ENCODE data around the gene CUL4B. TPM values are rescaled to one million over a fixed set of nuclear protein-coding genes. Genes with fewer than 3 reads are reported as not detected.
"Not testable (repeated sequence)": the region's sequence is repeated elsewhere in the genome, so short reads cannot be mapped to it uniquely, and the experiment has no call there.

CUL4B gene
- polyA plus RNA-seq (ENCODE audit: insufficient read length in 3 of 3) = 10 to 100 TPM; 67.6 to 81.0 (median 69.1) TPM

DNA sequence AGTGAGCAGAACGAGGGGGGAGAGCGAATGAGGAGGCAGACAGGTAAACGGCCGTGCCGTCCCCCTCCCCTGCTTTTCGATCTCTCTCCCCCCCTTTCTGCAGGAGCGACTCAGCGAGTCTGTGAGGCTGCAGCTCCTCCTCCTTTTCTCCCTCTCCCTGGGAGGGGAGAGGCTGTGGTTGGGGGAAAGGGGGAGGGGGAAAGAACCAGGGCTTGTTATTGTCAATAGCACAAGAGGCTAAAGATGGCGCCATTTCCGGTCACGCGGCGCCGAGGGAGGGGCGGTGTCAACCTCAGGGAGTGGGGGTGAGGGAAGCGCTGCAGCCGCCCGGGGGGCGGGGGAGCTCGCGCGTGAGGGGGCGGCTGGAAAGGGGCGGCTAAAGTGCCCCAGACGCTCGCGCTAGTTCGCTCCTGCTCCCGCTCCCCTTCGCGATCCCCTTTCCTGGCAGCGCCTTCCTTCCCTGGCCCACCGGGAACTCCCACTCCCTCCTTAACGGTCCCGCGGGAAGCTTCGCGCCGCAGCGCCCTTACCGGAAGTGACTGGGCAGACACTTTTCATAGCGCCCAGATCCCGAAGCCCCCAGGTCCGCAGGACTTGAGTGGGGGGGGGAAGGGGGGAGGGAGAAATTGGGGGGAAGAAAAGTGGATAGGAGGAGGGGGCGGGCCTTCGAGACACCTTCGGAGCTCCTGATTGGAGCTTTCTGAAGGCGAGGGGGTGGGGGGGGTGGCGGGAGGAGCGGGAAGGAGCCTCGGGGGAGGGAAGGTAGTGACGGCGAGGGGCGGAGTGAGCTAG lies at the start of gene CUL4B:
Gene CUL4B, minus strand, starts transcription at position 121 of the 792 bp plus-strand sequence. CDS start 324 bp downstream, outside the sequence.
- peak; percentile 76 to 82 (median 81) for DNase-seq (ENCODE audit: low read depth in 3 of 3, low spot score in 2 of 3)

DNA sequence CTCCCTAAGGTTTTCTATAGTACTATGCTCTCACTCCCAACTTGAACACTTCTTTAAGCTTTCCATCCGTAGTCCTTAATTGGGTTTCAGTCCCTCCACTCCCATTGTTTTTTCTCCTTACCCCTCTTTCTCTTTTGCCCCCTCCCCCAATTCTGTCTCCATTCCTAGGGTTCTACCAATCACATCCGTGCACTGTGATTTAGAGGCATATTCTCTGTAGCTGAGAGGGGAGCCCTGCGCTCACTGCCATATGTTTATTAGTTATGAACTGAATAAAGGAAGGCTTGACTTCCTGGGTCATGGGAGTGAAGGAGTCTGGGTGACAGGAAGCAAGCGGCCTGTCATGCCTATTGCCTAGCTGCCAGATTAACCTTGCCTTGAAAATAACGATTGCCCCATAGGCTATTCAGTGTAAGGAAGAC lies 43.6 kb upstream of the CUL4B start:
- DNase-seq (ENCODE audit: low read depth in 3 of 3, low spot score in 2 of 3) = peak in 1 of 3 donors; percentile 5

DNA sequence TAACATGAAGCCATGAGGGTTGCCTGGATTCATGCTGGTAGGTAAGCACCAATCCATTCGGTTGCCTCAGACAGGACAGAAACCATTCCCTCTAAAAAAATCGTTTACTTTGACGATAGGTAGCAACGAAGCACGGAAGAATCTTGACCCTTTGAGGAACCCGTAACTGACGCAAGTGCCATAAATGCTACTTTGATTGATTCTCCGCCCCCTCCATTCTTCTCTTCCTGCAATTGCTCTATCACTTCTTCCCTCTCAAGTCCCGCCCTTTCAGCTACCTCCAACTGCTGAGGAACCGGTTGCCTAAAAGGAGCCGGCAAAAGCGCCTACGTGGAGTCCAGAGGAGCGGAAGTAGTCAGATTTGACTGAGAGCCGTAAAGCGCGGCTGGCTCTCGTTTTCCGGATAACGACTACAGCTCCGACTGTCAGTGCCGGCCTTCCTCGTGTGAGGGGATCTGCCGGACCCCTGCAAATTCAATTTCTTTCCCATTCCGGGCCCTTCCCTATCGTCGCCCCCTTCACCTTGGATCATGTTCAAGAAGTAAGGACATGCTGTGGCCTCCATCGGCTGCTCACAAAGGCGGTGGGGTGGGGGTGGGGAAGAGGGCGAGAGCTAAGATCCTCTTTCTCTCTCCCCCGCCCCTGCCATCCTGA lies 43.1 kb upstream of the CUL4B start, which contains the start of gene MCTS1:
Gene MCTS1, plus strand, starts transcription at position 395 of the 654 bp plus-strand sequence. Its CDS starts 136 bp downstream, at position 531.
- peak; percentile 73 to 76 (median 73) for DNase-seq (ENCODE audit: low read depth in 3 of 3, low spot score in 2 of 3)

DNA sequence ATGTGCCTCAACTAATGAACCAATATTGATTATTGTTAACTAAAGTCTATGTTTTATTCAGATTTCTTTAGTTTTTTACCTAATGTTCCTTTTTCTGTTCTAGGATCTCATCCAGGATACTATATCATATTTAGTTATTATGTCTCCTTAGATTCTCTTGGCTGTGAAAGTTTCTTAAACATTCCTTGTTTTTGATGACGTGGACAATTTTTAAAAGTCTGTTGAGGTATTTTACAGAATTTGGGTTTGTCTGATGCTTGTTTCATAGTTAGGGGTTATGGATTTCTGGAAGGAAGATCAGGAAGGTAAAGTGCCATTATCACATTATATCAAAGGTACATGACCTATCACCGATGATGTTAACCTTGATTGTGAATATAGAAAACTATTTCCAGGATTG lies 24.9 kb upstream of the CUL4B start:
- DNase-seq (ENCODE audit: low read depth in 3 of 3, low spot score in 2 of 3) = no peak

GRCh38 chrX:120575379-120576114 lies 14.8 kb upstream of the CUL4B start:
- no peak for DNase-seq (ENCODE audit: low read depth in 3 of 3, low spot score in 2 of 3)

GRCh38 chrX:120573806-120574205 lies 13.0 kb upstream of the CUL4B start:
- DNase-seq (ENCODE audit: low read depth in 3 of 3, low spot score in 2 of 3) = not testable (repeated sequence)

DNA sequence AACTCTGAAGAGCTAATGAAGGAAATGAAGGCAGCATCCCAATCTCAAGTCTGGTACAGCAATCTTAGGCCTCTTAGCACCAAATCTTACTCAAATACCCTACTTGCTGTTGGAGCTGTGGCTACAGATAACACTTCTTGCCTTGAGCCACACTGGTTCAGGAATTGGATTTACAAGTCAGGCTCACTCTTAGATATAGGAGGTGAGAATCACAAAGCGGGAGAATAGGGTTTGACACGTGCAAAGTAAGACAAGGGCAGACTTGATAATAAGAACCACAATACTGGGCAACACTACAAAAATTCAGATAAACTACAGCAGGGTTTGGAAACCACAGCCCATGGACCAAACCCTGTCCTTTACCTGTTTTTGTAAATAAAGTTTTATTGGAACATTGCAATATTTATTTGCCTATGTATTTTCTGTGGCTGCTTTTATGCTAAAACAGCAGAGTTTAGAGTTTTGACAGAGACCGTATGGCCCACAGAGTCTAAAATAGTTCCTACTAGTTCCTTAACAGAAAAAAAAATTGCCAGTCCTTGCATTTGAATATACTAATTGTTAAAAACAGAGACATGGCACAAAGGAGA lies 9.3 kb upstream of the CUL4B start:
- DNase-seq (ENCODE audit: low read depth in 3 of 3, low spot score in 2 of 3) = no peak

DNA sequence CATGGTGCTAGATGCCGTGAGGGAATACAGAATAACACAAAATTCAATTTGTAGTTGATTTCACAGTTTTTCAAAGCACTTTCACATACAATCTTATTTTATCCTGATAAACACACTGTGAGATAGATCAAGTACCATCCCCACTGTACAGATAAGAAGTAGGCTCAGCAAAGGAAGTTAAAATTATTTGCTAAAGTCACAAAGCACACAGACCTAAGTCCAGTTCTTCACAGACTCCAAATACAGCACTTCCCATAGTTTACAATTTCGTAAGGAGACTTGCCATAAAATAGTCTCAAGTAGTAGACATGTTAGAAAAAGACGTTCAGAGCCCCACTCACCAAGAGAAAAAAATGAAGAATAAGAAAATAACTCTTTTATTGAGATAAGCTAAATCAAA lies 7.8 kb upstream of the CUL4B start:
- DNase-seq (ENCODE audit: low read depth in 3 of 3, low spot score in 2 of 3) = no peak

GRCh38 chrX:120568035-120568434 lies 7.3 kb upstream of the CUL4B start:
- no peak for DNase-seq (ENCODE audit: low read depth in 3 of 3, low spot score in 2 of 3)

DNA sequence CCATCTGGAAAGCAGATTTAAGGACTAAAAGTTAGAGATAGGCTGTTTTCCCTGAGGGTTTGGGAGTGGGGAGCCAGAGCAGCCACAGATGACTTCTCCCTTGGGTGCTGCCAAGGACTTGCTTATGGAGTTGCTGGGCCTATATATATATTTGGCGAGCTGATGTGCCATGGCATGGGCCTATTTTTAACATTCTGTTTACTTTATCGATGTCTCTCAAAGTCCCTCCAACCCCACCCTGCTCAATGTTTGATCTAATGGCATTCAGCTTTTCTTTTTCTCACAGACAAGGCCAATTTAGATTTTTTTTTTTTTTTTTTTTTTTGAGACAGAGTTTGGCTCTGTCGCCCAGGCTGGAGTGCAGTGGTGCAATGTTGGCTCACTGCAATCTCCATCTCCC lies 6.1 kb upstream of the CUL4B start:
- no peak for DNase-seq (ENCODE audit: low read depth in 3 of 3, low spot score in 2 of 3)

GRCh38 chrX:120564925-120565324 lies 4.2 kb upstream of the CUL4B start:
- no peak for DNase-seq (ENCODE audit: low read depth in 3 of 3, low spot score in 2 of 3)

- DNase-seq (ENCODE audit: low read depth in 3 of 3, low spot score in 2 of 3) = no peak
Observed at GRCh38 chrX:120562569-120562926, 1.8 kb upstream of the CUL4B start.

GRCh38 chrX:120561634-120562568 lies 1.1 kb upstream of the CUL4B start:
- DNase-seq (ENCODE audit: low read depth in 3 of 3, low spot score in 2 of 3) = no peak

DNA sequence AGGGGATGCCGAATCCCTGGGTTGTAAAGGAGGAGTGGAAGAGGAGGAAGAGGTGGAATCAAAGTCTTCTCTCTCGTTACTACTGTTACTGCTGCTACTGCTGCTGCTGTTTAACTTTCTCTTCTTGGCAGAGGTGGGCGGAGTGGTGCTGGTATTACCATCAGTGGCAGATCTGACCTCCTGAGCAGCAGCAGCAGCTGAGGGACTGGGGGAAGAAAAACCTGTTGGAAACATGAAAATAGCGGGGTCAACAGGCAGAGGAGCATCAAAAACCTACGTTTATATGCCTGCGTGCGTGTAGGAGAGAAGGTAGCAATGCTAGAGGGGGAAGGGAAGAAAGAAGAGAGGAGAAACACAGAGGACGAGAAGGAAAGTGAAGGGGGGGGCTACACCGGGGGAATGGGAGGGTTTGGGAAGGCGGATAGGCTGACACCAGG lies 339 bp downstream of the CUL4B start:
- DNase-seq (ENCODE audit: low read depth in 3 of 3, low spot score in 2 of 3) = peak in 1 of 3 donors; percentile 34

DNA sequence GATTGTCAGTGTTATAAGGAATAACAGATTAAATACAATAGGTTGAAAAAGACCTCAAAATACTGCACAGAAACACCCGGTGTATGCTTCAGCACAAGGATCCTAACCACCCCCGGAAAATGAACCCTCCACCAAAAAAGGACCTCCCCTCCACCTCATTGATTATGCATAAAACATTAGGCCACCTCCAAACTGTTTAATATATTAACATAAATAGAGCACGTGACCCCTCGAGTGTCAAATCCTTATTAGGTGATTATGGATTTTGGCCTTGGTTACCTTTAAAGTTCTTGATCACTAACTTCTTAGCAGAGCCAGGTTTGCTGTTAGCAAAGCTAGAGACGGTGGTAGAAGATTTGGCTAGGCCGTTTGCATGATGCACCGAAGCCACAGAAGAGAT lies 958 bp downstream of the CUL4B start:
- no peak for DNase-seq (ENCODE audit: low read depth in 3 of 3, low spot score in 2 of 3)

DNA sequence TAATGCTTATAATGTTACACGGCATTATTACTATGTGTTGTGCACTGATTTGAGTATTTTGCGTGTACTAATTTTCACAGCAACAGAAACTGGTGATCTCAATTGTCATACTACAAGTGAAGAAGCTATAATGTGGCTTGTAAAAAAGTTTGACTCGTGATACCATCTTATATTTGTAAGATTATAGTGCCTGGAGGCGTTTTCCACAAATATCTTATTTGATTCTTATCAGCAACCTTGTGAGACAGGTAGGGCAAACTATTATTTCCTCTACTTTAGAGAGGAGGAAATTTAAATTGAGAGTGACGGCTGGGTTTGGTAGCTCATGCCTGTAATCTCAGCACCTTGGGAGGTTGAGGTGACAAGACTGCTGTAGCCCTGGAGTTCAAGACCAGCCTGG lies 4.5 kb downstream of the CUL4B start:
- no peak for DNase-seq (ENCODE audit: low read depth in 3 of 3, low spot score in 2 of 3)

DNA sequence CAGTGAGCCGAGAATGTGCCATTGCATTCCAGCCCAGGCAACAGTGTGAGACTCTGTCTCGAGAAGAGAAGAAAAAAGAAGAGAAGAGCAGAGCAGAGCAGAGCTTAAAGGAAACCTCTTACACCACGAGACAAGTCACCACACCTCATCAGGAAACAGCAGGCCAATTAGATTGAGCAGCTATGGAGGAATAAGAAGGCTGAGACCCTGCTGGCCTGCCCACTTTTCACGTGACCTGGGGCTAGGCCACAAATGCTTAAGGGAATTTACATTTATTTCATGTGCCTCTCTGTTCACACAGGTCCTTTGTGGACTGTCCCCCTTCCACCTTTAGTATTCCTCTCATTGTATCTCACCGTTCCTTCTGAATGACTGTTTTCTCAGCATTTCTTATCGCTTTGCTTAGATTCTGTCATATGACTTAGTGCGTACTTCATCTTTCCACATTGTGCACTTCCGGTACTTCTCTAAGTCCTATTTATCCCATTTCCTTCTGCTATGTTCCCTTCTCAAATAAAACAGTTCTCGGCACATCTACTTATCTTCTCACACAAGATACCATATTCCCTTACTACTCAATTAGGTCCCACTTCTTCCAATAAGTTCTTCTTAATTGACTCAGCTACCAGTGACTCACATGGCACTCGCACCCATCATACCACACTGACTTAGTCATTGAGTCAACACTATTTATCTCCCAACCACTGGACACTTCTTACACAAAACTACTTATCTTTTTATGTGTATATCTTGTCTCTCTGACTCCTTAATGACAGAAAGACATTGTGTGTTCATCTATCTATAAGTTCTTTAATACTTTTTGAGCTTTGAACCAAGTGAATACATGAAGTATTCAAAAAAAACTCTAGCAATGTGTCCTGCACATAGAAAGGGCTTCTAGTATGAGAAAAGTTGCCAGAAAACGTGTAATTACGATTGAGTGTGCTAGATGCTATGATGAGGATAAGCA lies 11.0 kb downstream of the CUL4B start:
- no peak for DNase-seq (ENCODE audit: low read depth in 3 of 3, low spot score in 2 of 3)

- no peak for DNase-seq (ENCODE audit: low read depth in 3 of 3, low spot score in 2 of 3)
Observed at GRCh38 chrX:120536061-120536460, 24.7 kb downstream of the CUL4B start.
